ENCODE results near the gene ZMIZ2.

DNA sequence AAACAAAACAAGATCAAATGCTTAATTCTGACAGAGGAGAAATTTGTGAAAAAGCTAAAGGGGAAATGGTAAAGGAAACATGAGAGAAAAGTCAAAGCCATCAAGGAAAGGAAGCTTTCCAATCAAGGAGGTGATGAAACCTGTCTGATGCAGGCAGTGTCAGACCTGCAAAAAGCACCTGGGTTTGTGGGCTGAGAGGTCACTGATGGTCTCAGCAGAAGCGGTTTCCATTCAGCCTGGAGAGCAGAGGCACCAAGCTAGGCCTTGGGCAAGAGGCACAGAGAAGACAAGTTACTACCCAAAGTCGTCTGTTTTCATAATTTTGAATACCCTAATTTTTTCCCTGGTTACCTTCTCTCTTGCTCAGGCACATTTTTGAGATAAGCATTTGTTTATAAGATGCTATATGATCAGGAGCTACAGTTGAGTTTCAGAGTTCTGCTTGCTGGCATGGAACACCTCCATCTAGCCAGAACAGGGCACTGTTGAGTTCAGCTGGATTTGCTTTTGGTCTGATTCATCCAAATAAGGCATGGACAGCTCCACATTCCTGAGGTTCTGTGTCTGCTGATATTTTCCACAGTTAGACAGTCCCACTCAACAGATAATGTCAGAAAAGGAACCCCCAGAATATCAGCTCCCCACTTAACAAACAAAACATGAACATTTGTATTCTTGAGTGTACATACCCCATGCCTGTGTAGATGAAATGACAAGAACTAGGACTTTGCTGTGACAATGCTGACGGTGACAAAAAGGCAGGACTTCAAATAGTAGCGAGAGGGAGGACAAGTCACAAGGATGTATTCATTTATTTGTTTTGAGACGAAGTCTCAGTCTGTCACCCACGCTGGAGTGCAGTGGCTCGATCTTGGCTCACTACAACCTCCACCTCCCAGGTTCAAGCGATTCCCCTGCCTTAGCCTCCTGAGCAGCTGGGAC is 42.9 kb downstream of the ZMIZ2 start:
- TF ChIP-seq JUND (IDR thresholded peaks at IDR 0.05; ENCODE audit: low read length) (no peak), POLR2A (IDR thresholded peaks at IDR 0.05; ENCODE audit: control extremely low read depth in 1 of 2, low read depth in 2 of 2, low read length in 2 of 2) (no peak), NANOG (IDR thresholded peaks at IDR 0.05; ENCODE audit: insufficient read depth, low read depth, low read length, poor library complexity, severe bottlenecking) (no peak), EZH2 (IDR thresholded peaks at IDR 0.05; ENCODE audit: low read depth, low read length, severe bottlenecking) (no peak), RAD21 (IDR thresholded peaks at IDR 0.05 in 1 of 2, conservative IDR thresholded peaks at IDR 0.05 in 1 of 2; ENCODE audit: low read depth in 2 of 2, low read length in 2 of 2) (no peak)
- TF ChIP-seq, protein P1, sequence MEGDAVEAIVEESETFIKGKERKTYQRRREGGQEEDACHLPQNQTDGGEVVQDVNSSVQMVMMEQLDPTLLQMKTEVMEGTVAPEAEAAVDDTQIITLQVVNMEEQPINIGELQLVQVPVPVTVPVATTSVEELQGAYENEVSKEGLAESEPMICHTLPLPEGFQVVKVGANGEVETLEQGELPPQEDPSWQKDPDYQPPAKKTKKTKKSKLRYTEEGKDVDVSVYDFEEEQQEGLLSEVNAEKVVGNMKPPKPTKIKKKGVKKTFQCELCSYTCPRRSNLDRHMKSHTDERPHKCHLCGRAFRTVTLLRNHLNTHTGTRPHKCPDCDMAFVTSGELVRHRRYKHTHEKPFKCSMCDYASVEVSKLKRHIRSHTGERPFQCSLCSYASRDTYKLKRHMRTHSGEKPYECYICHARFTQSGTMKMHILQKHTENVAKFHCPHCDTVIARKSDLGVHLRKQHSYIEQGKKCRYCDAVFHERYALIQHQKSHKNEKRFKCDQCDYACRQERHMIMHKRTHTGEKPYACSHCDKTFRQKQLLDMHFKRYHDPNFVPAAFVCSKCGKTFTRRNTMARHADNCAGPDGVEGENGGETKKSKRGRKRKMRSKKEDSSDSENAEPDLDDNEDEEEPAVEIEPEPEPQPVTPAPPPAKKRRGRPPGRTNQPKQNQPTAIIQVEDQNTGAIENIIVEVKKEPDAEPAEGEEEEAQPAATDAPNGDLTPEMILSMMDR (IDR thresholded peaks at IDR 0.05; ENCODE audit: control extremely low read depth in 1 of 3, insufficient read depth in 1 of 3, low read depth in 1 of 3, low read length in 3 of 3) = no peak
- TF ChIP-seq, protein P2, sequence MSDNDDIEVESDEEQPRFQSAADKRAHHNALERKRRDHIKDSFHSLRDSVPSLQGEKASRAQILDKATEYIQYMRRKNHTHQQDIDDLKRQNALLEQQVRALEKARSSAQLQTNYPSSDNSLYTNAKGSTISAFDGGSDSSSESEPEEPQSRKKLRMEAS (IDR thresholded peaks at IDR 0.05) = no peak

Data from H1 (cell line).